IPS-18a (cell line): ENCODE measurements around the gene TRAPPC2L.

Experiments used
- H3K27ac ChIP-seq: one replicate; pipeline ENCODE4 v1.5.1; 2013; ENCODE audit warnings: low read length
- H3K27me3 ChIP-seq: one replicate; pipeline ENCODE4 v1.6.1; 2013; ENCODE audit warnings: mild to moderate bottlenecking, low read length; ENCODE audit not compliant: control insufficient read depth, insufficient read depth
- H3K36me3 ChIP-seq: one replicate; pipeline ENCODE4 v1.6.1; 2013; ENCODE audit warnings: low read depth, low read length; ENCODE audit not compliant: control insufficient read depth
- H3K4me1 ChIP-seq: one replicate; pipeline ENCODE4 v1.6.1; 2013; ENCODE audit warnings: low read depth, low read length; ENCODE audit not compliant: control insufficient read depth
- H3K4me3 ChIP-seq: one replicate; pipeline ENCODE4 v1.5.1; 2013; ENCODE audit warnings: low read length
- H3K9ac ChIP-seq: one replicate; pipeline ENCODE4 v1.6.1; 2013; ENCODE audit warnings: mild to moderate bottlenecking, low read length, moderate library complexity
- H3K9me3 ChIP-seq: one replicate; pipeline ENCODE4 v1.6.1; 2013; ENCODE audit warnings: low read depth, low read length; ENCODE audit not compliant: control insufficient read depth

Gene TRAPPC2L

GRCh38 chr16:88903267-88903666, 46.3 kb downstream of the TRAPPC2L start:
- Histone ChIP-seq H3K9me3 (no peaks in the 10 kb centered on the region), H3K27me3 (no peaks in the 10 kb centered on the region), H3K4me1 (peaks cover 4% of the 10 kb centered on the region), H3K4me3 (no peak overlapping the region), H3K27ac (no peak overlapping the region), H3K9ac (no peak overlapping the region), H3K36me3 (no peaks in the 10 kb centered on the region)

- Histone ChIP-seq H3K9ac (no peak overlapping the region), H3K4me1 (peaks cover 4% of the 10 kb centered on the region), H3K9me3 (no peaks in the 10 kb centered on the region), H3K27ac (no peak overlapping the region), H3K36me3 (no peaks in the 10 kb centered on the region), H3K27me3 (no peaks in the 10 kb centered on the region), H3K4me3 (no peak overlapping the region)
Measured at GRCh38 chr16:88904676-88905365, 47.9 kb downstream of the TRAPPC2L start.

GRCh38 chr16:88905563-88905962, 48.6 kb downstream of the TRAPPC2L start:
- no peaks in the 10 kb centered on the region for H3K9me3 ChIP-seq
- H3K9ac ChIP-seq, result no peak overlapping the region
- H3K4me3 ChIP-seq, result no peak overlapping the region
- H3K36me3 ChIP-seq, result no peaks in the 10 kb centered on the region
- H3K27ac ChIP-seq, result no peak overlapping the region
- no peaks in the 10 kb centered on the region for H3K27me3 ChIP-seq
- H3K4me1 ChIP-seq, result peaks cover 4% of the 10 kb centered on the region

- Histone ChIP-seq H3K4me1 (peaks cover 4% of the 10 kb centered on the region), H3K27me3 (no peaks in the 10 kb centered on the region), H3K9me3 (no peaks in the 10 kb centered on the region), H3K36me3 (no peaks in the 10 kb centered on the region), H3K27ac (no peak overlapping the region), H3K9ac (no peak overlapping the region), H3K4me3 (no peak overlapping the region)
Measured at GRCh38 chr16:88906020-88906419, 49.1 kb downstream of the TRAPPC2L start.

GRCh38 chr16:88906535-88907105, 49.7 kb downstream of the TRAPPC2L start:
- no peak overlapping the region for H3K9ac ChIP-seq
- H3K36me3 ChIP-seq, result no peaks in the 10 kb centered on the region
- H3K27me3 ChIP-seq, result no peaks in the 10 kb centered on the region
- H3K9me3 ChIP-seq, result no peaks in the 10 kb centered on the region
- peaks cover 4% of the 10 kb centered on the region for H3K4me1 ChIP-seq
- H3K27ac ChIP-seq, result no peak overlapping the region
- no peak overlapping the region for H3K4me3 ChIP-seq

- Histone ChIP-seq H3K9ac (no peak overlapping the region), H3K27me3 (no peaks in the 10 kb centered on the region), H3K9me3 (no peaks in the 10 kb centered on the region), H3K27ac (no peak overlapping the region), H3K36me3 (no peaks in the 10 kb centered on the region), H3K4me3 (no peak overlapping the region), H3K4me1 (peaks cover 4% of the 10 kb centered on the region)
Measured at GRCh38 chr16:88907768-88908167, 50.8 kb downstream of the TRAPPC2L start.

GRCh38 chr16:88908307-88908706, 51.4 kb downstream of the TRAPPC2L start:
- Histone ChIP-seq H3K4me3 (no peak overlapping the region), H3K27me3 (no peaks in the 10 kb centered on the region), H3K27ac (no peak overlapping the region), H3K4me1 (peaks cover 4% of the 10 kb centered on the region), H3K9ac (no peak overlapping the region), H3K36me3 (no peaks in the 10 kb centered on the region), H3K9me3 (no peaks in the 10 kb centered on the region)

GRCh38 chr16:88909431-88910210, 52.7 kb downstream of the TRAPPC2L start:
- H3K27ac ChIP-seq, result no peak overlapping the region
- no peaks in the 10 kb centered on the region for H3K27me3 ChIP-seq
- no peaks in the 10 kb centered on the region for H3K9me3 ChIP-seq
- no peak overlapping the region for H3K9ac ChIP-seq
- peaks cover 4% of the 10 kb centered on the region for H3K4me1 ChIP-seq
- no peak overlapping the region for H3K4me3 ChIP-seq
- no peaks in the 10 kb centered on the region for H3K36me3 ChIP-seq

- H3K9ac ChIP-seq, result no peak overlapping the region
- H3K4me3 ChIP-seq, result no peak overlapping the region
- H3K9me3 ChIP-seq, result no peaks in the 10 kb centered on the region
- no peak overlapping the region for H3K27ac ChIP-seq
- no peaks in the 10 kb centered on the region for H3K27me3 ChIP-seq
- no peaks in the 10 kb centered on the region for H3K4me1 ChIP-seq
- no peaks in the 10 kb centered on the region for H3K36me3 ChIP-seq
Measured at GRCh38 chr16:88910284-88911135, 53.6 kb downstream of the TRAPPC2L start.

- H3K9me3 ChIP-seq, result no peaks in the 10 kb centered on the region
- no peak overlapping the region for H3K4me3 ChIP-seq
- no peak overlapping the region for H3K27ac ChIP-seq
- no peaks in the 10 kb centered on the region for H3K36me3 ChIP-seq
- no peaks in the 10 kb centered on the region for H3K27me3 ChIP-seq
- H3K9ac ChIP-seq, result no peak overlapping the region
- H3K4me1 ChIP-seq, result no peaks in the 10 kb centered on the region
Measured at GRCh38 chr16:88911136-88911945, 54.4 kb downstream of the TRAPPC2L start.
